ENCODE measurements around the gene IDI2.

Gene IDI2

DNA sequence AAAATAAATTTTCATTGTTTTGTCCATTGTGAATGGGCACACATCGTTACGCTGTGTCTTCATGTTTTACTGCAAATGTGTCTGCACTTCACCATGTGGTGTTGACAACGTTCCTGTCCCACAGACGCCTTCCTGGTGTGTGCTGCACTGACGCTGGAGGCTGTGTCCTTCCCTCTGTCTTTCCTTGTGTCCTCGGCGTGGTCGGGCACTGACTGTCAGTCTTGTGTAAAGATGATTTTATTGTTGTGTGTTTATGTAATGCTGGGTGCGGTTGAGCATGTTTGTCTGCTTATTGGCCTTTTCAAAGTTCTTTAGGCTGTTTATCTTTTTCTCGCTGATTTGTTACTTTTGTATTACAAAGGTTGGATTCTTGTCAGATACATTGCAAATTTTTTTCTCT, 18.1 kb downstream of the IDI2 start:
- DNase-seq (ENCODE audit: low spot score): no peak

DNA sequence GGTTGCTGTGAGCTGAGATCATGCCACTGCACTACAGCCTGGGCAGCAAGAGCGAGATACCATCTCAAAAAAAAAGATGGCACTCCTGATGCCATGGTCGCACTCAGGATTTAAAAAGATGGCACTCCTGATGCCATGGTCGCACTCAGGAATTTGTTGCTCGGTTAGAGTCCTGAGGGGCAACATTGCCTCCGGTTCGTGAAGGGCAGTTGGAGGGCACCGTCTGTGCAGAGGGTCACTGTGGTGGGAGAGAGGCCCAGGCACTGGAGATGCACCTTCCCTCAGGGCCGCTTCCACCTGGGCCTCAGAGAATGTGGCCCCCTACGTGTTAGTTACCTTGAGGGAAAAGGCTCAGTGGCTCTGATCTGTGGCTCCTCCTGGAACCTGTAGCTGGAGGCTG, 19.1 kb downstream of the IDI2 start:
- no peak for DNase-seq (ENCODE audit: low spot score)

DNA sequence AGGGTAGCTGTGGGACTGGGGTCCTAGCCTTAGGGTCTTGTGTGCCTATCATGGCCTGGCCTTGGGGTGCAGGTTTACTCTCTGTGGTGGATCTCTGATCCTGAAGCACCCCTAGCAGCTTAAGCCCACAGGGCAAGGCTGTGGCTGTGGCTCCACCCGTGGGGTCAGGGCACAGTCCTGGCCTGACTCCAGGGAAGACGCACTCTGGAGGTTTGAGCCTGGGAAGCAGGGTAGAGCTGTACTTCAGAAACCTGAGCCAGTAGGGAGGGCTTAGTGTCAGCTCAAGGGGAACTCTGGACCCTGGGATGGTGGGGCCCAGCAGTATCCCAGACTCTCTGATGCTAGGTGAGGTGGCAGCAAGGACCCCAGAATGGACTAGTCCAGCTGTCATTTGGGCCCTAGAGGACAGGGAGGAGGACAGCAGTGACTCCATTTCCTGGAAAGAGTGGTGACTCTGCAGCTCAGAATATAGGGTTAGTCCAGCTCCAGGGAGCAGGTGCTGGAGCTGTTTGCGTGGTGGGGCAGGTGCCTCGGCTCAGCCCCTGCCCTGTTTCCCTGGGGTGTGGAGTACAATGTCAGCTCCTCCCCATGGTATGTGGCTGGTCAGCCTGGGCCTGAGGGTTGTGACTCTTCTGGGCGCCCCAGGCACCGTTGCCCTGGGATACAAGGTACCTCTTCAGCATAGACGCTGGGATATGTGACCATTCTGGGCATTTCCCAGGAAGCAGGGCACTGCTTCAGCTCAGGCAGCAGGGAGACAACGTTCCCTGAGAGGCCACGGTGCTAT, 21.6 kb downstream of the IDI2 start:
- DNase-seq (ENCODE audit: low spot score): no peak

DNA sequence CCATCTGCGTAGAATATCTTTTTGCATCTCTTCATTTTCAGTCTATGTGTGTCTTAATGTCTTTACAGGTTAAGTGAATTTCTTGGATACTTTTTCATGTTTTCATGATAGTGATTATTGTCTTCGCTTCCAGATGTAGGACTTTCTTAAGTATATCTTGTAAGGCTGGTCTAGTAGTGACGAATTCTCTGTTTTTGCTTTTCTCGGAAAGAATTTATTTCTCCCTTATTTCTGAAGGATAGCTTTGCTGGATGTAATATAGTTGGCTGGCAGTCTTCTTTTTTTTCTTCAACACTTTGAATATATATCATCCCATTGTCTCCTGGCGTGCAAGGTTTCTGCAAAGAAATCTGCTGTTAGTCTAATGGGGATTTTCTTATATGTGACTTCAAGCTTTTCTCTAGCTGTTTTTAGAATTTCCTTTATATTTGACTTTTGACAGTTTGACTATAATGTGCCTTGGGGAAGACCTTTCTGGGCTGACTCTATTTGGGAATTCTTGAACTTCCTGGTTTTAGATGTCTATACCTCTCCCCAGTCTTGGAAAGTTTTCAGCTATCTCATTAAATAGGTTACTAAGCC, 23.1 kb downstream of the IDI2 start:
- no peak for DNase-seq (ENCODE audit: low spot score)

DNA sequence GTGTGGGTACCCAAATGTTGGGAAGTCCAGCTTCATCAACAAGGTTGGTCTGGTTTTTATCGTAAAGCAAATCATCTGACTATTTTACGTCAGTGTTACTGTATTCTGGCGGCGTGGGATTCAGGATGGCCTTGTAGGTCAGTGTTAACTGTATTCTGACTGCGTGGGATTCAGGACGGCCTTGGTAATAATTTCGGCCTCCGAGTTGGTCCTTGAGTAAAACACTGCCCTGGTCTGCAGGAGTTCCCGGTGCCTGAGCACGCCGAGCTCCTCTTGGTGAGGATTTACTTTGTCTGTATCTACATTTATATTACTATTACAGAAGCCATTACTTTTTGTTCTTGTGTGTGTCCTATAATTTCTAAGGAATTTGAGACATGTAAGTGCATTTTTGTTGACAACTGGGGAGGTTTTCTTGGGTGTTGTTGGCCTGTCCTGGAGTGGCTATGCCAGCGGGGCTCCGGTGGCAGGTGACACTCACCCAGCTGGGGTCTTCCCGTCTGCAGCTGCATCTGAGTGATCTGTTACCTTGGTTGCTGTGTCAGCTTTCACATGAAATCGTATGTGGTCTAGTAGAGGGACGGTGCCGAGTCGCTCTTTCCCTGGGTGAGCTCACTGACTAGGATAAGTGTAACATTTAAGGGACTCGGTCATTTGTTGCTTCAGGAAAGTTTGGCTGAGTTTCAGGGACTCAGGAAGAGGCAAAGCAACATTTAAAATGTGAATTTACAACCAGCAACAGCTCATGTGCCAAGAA, 28.2 kb downstream of the IDI2 start:
- DNase-seq (ENCODE audit: low spot score): no peak

DNA sequence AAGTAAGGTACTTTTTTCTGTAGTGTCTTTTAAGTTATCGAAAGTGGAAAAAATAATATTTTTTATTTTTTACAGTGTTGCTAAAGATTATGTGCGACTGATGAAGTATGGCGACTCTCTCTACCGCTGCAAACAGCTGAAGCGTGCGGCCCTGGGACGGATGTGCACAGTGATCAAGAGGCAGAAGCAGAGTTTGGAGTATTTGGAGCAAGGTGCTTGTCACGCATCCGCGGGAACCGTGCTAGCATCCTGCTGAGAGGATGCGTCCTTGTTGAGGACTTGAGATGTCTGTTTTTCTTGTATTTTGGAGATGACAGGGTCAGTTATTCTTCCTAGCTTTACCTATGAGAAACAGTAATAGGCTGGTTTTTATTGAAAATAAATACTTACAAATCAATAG, 29.6 kb downstream of the IDI2 start:
- DNase-seq (ENCODE audit: low spot score): no peak

DNA sequence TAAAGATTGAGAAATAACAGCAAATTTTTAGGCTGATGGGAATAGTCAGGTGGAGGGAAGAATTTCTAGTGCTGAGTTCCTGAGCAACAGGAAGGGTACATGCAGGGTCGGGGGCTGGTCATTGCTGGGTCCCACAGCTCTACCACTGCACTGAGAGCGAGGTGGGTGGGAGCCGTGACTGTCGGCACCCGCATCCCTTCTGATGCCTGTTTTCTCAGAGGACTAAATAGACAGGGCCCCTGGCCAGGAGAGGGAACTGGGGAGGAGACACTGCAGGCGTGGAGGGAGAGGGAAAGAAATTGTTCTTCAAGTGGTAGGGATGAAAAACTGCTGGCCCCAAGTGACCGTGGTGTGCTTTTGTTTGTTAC, 30.1 kb downstream of the IDI2 start:
- DNase-seq (ENCODE audit: low spot score): no peak

DNA sequence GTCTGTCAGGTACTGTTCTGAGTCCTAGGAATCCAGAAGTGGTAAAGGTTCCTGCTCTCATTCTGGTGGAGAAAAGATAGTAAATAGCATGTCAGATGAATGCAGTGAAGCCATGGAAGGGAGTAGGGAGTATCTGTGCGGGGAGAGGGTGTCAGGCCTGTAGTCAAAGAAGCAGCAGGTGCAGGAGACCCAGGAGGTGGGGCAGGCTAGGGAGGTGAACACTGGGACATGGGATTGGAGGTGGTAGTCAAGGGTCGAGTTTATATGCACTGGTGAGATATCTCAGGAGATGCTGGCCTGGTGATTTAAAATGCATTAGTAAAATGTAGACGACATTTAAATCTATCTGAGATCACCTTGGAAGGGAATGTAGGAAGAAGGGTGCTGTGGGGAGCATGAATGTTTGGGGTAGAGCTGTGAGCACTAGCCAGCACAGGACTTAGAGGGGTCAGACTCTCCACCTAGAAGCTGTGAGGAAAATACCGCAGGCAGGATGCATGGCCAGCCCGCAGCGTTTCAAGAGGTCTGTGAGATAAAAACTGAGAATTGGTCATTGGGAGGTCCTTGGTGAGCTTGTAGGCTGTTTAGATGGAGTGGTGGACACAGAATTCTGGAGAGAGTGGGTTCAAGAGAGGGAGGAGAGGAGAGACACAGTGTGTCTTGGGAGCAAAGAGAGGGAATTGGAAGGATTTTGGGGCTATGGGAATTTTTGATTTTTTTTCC, 30.7 kb downstream of the IDI2 start:
- DNase-seq (ENCODE audit: low spot score): no peak

DNA sequence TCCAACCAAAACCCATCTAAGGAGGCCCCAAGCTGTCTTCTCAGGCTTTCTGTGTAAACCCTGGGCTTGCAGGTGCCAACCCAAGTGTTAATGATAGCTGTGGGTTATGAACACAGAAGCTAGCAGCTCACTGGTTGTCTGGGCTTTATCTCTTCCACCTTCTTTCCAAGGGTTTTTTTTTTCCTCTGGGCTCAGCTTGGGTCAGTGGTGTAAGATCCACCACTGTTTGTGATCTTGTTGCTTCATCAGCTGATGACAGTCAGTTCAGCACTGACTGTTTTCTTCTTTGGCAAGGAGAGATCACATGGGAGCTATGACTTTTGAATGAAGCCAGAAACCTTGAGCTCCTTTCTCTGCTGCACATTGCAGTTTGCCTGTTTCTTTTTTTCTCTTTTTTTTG, 32.8 kb downstream of the IDI2 start:
- no peak for DNase-seq (ENCODE audit: low spot score)

DNA sequence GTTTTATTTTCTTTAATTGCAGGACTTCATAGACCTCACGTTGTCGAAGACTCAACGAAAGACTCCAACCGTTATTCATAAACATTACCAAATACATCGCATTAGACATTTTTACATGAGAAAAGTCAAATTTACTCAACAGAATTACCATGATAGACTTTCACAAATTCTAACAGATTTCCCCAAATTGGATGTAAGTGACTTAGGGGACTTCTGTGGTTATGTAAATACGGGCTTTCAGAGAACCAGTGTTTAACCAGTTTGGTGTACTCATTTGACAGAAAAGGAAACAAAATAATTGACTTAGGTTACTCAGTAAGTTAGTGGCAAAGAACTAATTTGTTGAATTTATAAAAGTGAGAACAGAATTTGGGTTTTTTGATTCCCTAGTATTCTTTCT, 33.2 kb downstream of the IDI2 start:
- DNase-seq (ENCODE audit: low spot score): no peak

DNA sequence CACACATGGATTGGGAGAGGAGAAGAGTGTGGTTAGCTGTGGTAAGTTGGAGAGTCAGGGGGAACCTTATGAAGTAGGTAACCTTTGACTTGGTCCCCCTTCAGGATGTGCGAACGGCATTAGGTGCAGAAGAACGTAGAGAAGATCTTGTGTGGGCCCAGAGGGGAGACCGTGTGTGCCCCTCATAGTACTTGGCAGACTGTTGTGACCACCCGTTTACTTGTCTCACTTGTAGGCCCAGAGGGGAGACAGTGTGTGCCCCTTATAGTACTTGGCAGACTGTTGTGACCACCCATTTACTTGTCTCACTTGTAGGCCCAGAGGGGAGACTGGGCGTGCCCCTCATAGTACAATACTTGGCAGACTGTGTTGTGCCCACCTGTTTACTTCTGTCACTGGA, 34.9 kb downstream of the IDI2 start:
- no peak for DNase-seq (ENCODE audit: low spot score)

DNA sequence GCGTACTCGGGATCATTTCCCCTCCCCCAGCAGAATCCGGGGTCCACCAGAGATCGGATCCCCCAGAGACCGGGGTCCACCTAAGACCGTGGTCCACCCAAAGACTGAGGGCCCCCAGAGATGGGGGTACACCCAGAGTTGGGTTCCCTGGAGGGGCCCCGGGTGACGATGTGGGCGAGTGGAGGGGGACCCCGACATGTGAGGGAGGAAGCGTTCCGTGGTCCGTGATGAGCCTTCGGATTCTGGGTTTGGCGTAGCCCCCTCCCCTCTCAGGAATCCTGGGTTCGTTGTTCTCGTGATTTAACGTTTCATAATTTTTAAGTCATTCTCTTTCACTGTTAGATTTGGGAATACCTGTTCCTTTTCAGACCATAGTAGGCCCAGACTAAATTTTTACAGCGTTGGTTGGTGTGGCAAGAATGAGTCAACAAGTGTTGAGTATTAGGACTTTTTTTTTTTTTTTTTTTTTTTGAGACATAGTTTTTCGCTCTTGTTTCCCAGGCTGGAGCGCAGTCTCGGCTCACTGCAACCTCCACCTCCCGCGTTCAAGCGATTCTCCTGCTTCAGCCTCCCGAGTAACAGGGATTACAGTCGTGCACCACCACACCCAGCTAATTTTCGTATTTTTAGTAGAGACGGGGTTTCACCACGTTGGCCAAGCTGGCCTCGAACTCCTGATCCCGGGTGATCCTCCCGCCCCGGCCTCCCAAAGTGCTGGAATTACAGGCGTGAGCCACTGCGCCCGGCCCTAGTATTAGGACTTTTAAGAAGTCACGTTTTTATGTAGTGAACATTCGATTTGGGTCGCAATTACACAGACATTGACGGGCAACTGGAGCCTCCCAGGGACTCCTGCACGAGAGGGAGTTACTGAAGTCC, 36.8 kb downstream of the IDI2 start:
- DNase-seq (ENCODE audit: low spot score): no peak

DNA sequence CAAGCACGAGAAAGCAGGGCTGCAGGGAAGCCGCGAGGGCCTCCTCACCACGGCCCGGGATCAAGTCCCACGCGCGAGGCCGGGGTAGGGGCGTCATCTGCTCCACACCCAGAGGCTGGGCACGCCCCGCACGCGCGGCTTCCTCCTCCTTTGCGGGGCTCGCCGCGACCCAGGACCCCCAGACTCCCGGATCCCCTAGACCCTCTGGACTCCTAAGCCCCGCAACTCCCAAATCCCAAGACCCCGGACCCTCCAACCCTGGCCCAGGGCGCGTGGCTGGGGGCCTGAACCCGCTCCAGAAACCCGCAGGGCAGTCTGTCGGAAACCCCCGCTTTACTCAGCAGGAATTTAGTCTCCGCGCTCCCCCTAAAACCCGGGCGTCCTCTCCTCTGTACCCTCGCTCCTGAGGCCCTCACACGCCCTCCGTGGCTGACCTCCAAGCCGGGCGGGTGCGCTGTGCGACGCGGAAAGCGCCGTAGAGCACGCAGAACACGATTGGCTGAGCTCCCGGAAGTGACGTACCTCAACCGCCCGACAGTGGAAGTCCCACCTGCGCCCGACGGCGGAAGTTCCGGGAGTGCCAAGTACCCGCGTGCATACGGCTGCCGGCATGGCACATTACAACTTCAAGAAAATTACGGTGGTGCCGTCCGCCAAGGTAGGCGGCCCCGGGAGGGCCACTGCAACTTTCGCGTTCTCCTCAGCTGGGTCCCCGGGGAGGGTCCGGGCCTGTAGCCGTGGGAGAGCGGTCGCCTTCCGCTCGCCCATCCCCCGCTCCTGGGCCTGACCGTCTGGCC, 37.6 kb downstream of the IDI2 start, which contains the start of gene GTPBP4:
GTPBP4 (plus strand) TSS at position 565 of the 797 bp plus-strand sequence; CDS start at position 611, 46 bp downstream.
- peak; percentile 91 for DNase-seq (ENCODE audit: low spot score)

DNA sequence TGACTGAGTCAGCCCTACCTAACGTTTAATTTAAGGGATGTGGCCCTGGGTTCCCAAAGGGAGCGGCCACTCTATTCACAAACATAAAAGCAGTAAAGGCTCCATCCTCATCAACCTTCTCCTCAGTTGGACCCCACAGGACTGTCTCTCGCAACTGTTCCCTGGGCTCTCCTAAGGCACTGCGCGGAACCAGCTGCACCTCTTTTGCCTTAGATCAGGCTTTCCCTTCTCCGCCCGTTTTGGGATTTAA, 38.1 kb downstream of the IDI2 start:
- no peak for DNase-seq (ENCODE audit: low spot score)

DNA sequence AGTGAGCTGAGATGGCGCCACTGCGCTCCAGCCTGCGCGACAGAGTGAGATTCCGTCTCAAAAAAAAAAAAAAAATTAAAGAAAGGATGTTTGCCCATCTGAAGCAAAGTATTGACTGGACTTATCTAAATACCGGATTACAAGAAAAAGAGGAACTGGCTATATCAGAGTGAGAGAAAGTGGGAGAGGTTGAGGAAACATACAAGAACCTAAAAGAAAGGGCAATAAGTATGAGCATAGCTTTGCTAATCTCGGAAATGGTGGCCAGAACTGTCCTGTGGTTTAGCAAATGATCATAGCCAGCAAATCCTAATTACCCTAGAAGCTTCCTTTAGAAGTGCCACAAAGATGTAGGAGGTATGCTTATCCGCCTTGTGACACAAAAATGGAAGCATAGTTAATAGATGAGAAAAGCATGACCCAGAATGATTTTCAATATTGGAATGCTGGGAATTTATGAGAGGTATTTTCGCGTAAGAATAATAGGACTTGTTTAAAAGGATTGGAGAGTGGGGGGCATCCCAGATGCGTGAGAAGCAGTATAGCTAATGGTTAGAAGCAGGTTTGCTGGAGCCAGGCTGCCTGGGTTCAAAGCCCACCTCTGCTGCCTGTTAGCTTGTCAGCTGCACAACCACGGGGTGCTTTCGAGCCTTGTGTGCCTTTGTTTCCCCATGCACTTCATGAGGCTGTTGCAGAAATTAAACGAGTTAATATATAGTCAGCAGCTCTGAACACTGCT, 38.6 kb downstream of the IDI2 start:
- DNase-seq (ENCODE audit: low spot score): peak; percentile 8

DNA sequence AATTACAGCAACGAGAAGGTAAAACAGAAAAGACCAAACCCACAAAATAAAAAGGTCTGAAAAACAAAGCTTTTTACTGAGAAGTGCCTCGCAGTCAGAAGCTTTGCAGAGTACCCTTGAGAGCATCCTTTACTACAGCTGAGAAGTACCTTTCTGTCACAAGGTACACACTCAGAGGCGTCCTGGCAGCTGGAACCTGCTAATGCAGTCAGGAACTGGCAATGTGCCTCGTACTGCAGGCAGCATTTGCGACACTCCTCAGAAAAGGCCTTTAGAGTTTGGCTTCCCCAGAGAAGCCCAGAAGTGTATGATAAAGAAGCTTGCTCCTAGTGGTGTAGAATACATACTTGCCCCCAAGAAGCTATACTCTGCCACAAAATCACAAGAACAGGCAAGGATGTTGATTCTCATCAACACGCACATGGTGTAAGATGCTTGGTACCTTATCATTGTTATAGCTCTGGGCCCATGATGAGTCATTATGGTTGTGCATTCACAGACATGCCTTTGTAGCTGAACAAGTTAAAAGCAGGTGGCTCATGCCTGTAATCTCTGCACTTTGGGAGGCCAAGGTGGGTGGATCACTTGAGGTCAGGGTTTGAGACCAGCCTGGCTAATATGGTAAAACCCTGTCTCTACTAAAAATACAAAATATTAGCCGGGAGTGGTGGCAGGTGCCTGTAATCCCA, 39.4 kb downstream of the IDI2 start:
- no peak for DNase-seq (ENCODE audit: low spot score)

DNA sequence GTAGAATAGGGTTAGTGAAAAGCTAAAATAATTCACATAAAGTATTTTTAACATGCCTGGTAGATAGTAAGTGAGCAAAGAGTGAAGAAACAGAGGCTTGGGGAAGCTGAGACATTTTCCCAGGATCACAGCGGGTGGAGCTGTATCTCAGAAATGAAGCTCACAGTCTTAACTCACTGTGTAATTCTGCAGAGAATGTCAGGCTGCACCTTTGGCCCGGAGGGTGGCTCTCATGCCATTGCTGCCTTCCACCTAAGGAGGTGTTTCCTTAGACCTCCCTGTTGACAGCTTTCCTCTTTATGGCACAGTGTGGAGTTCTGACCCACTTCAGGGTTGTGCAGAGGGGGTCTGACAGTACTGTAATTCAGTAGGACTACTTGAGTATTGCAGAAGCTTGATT, 40.3 kb downstream of the IDI2 start:
- no peak for DNase-seq (ENCODE audit: low spot score)

DNA sequence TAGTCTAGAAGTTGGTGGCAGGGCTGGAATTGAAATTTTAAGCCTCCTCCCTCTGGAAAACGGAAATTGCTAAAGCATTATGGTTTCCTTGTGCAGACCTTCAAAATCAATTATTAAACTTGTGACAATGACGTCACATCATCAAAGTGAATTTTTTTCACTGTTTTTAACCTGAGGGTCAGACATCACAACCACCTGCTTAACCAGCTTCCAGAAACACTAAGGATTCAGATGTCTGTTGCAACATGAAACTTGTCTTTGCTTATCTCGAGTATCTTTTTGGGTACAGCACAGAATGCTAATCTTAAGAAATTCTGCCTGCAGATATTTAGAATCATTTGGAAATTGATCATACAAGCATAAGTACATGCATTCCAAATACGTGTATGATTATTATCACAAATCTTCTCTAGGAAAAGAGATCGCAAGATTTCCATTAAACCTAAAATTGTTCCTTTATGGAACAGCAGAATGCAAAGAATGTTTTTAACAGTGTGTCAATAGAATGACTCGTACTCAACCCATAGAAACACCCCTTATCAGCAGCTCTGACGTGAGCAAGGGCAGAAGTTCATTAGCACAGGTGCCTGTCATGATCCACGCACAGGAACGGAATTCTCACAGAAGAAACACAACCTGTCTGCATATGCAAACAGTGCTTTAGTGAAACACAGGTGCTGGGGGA, 41.5 kb downstream of the IDI2 start:
- DNase-seq (ENCODE audit: low spot score): no peak

DNA sequence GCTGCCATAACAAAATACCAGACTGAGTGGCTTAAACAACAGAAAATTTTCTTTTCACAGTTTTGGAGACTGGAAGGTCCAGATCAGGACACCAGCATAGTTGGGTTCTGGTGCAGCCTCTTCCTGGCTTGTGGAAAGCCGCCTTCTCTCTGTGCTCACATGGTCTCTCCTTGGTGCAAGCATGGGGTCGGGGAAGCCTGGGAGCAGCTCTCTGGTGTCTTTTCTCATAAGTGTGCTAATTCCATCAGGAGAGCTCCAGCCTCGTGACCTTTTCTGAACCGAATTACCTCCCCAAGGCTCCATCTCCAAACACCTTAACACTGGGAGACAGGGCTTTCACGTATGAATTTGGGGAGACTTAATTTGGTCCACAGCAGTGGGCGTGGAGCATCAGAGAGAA, 42.3 kb downstream of the IDI2 start:
- DNase-seq (ENCODE audit: low spot score): no peak

All from COLO829 (cell line).